GM12875 (cell line): ENCODE data around the gene LAMTOR1.

Experiments used
- H3K4me3 ChIP-seq: one replicate; pipeline ENCODE4 v1.5.1; 2011; ENCODE audit warnings: low read depth, low read length, control low read depth
- CTCF ChIP-seq: IDR thresholded peaks from 2 replicates; pipeline ENCODE4 v1.5.1; 2011; ENCODE audit warnings: low read depth, mild to moderate bottlenecking, control low read depth, inconsistent platforms, low read length, moderate library complexity, borderline replicate concordance; ENCODE audit not compliant: insufficient read depth

Gene LAMTOR1

GRCh38 chr11:72127923-72128322, 24.8 kb upstream of the LAMTOR1 start:
- no peak for TF ChIP-seq CTCF
- H3K4me3 ChIP-seq: no peak overlapping the region

- no peak overlapping the region for H3K4me3 ChIP-seq
- no peak for TF ChIP-seq CTCF
Measured at GRCh38 chr11:72125956-72126355, 22.9 kb upstream of the LAMTOR1 start.

- H3K4me3 ChIP-seq: no peak overlapping the region
- TF ChIP-seq CTCF: no peak
Measured at GRCh38 chr11:72124046-72124445, 20.9 kb upstream of the LAMTOR1 start.

GRCh38 chr11:72123117-72123653, 20.1 kb upstream of the LAMTOR1 start:
- H3K4me3 ChIP-seq: no peak overlapping the region
- TF ChIP-seq CTCF: no peak

- TF ChIP-seq CTCF: no peak
Measured at GRCh38 chr11:72122607-72123006, 19.5 kb upstream of the LAMTOR1 start.

GRCh38 chr11:72120930-72121329, 17.8 kb upstream of the LAMTOR1 start:
- no peak overlapping the region for H3K4me3 ChIP-seq
- no peak for TF ChIP-seq CTCF

More at GRCh38 chr11:72122607-72123006, 19.5 kb upstream of the LAMTOR1 start:
- no peak overlapping the region for H3K4me3 ChIP-seq

GRCh38 chr11:72119198-72119597, 16.1 kb upstream of the LAMTOR1 start:
- no peak for TF ChIP-seq CTCF
- H3K4me3 ChIP-seq: no peak overlapping the region
